Femur (tissue), 1 donor: ENCODE results near the gene GLRA3.

ENCODE experiments used
- DNase-seq: peaks from one replicate; pipeline ENCODE4 v3.0.0-alpha.2; 2017

GLRA3 gene

DNA sequence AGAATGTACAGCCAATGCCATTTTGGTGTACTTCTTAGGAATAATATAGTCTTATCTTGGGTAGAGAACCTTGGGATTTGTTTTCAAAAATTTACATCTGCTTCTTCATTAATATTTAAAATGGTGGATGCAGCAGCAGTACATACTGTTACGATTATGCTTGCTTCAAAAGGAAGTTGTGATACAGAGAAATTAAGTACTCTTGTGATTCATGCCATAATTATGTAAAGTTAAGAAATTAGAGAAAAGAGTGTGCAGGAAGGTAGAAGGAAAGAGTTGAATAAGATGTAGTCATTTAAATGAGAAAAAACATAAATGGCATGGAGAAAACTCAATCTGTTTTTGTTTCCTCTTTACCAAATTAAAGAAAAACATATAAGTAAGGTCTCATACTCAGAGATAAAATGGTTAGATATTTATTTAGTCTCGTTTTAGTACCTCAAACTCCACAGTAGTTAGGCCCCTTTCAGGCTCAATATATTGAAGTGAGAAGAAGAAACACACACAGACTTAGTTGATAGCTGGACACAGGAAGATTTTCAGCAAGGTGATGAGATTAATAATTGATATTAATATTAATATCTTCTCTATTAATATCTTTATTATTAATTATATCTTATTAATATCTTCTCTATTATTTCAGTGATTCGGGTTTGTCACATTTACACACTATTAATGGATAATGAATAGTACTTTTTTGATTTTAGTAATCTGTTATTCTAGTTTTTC lies 236.6 kb downstream of the GLRA3 start:
- no peak for DNase-seq

DNA sequence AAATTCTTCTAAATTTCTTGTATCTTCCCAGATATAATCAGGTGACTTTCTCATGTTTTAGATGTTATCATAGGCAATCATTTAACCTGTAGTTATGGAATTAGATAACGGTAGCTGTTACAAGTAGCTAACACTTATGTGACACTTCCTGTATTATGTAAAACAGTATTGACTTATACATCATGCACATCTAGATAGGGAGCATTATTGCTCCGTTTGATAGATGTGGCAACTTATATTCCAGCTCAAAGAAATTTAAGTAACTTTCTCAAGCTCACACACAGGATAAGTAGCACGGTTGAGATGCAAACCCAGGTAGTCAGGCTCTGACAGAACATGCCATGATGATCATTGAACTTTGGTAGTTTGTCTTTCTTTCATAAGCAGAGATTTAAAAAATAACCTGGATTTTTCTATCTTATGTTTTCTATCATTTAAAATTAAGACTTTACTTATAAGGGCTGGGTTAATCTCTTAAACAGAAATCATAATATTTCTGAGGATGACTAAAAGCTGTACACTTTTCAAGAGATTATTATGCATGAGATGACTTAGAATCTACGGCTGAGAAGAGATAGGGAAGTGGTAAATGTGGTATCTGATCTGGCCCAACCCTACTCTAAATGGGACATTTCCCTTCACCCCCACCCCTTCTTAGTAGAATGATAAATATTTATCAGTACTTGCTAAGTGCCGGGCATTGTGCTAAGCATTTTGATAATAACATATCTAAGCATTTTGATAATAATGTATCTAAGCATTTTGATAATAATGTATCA lies 237.6 kb downstream of the GLRA3 start:
- DNase-seq = no peak

DNA sequence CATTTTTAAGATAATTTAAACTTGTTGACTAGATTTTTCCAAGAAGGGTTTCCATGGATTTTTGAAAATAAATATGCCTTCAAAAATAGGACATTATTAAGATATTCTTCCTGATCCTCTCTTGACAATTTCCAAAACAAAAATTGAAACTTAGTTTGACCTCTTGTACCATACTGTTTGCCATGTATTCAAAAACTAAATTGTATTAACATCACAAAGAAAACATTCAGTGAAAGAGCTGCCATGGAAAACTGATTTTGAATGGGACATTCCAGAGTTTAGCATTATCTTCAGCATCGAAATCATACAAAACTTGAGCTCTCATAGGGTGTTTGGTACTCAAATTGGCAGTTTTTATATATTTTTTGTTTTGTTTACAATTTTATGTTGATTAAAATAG lies 238.7 kb downstream of the GLRA3 start:
- DNase-seq = no peak
